H1 (cell line): ENCODE measurements around the gene LRRC17. TPM values are rescaled to one million over a fixed set of nuclear protein-coding genes. Genes with fewer than 3 reads are reported as not detected.

ENCODE experiments used
- CTCF ChIA-PET: fragments of 300-600 bp; sonication (Branson Sonifier 250); formaldehyde crosslinking; loops from one replicate; lab custom pipeline; 2021; ENCODE audit not compliant: partially characterized antibody; lab: Charles Lee
- POLR2A ChIA-PET: fragments of 300-600 bp; sonication (Branson Sonifier 250); formaldehyde crosslinking; loops from one replicate; lab custom pipeline; 2021; ENCODE audit warnings: inconsistent platforms; ENCODE audit not compliant: partially characterized antibody; lab: Charles Lee
- DNase-seq, 2 experiments: peaks; one replicate each; pipeline versions ENCODE4 v3.0.0 to v3.0.0-alpha.2; 2010 to 2022; ENCODE audit warnings: low spot score in 2 of 2, low read depth in 1 of 2, mixed read lengths in 1 of 2
- FAIRE-seq: peaks from 2 replicates; lab custom pipeline; 2011; peaks lifted over from hg19 to GRCh38; lab: Jason Lieb, UNC
- H2AFZ ChIP-seq: 2 replicates; pipeline ENCODE4 v1.8.1; 2012; ENCODE audit warnings: low read length, inconsistent platforms
- H2AK5ac ChIP-seq: 2 replicates; pipeline ENCODE4 v1.6.1; 2013; ENCODE audit warnings: low read depth, low read length
- H2BK120ac ChIP-seq: replicated peaks from 2 replicates; pipeline ENCODE3; 2013; ENCODE audit warnings: low read depth, low read length, inconsistent platforms
- H2BK12ac ChIP-seq: 2 replicates; pipeline ENCODE4 v1.6.1; 2013; ENCODE audit warnings: low read depth, low read length
- H2BK15ac ChIP-seq: 2 replicates; pipeline ENCODE4 v1.6.1; 2013; ENCODE audit warnings: low read length
- H2BK20ac ChIP-seq: 2 replicates; pipeline ENCODE4 v1.6.1; 2013; ENCODE audit warnings: low read length
- H2BK5ac ChIP-seq: 2 replicates; pipeline ENCODE4 v1.6.1; 2013; ENCODE audit warnings: low read depth, low read length
- H3K14ac ChIP-seq: 2 replicates; pipeline ENCODE4 v1.6.1; 2013; ENCODE audit warnings: inconsistent platforms; ENCODE audit not compliant: insufficient read length
- H3K18ac ChIP-seq: 2 replicates; pipeline ENCODE4 v1.6.1; 2013; ENCODE audit warnings: low read length; ENCODE audit errors: extremely low read depth
- H3K23ac ChIP-seq: 2 replicates; pipeline ENCODE4 v1.6.1; 2013; ENCODE audit warnings: inconsistent platforms; ENCODE audit not compliant: insufficient read length
- H3K23me2 ChIP-seq: 2 replicates; pipeline ENCODE4 v1.6.1; 2013; ENCODE audit warnings: low read depth, low read length
- H3K27ac ChIP-seq: 2 replicates; pipeline ENCODE4 v1.6.1; 2011; ENCODE audit warnings: low read depth, low read length, inconsistent platforms
- H3K27me3 ChIP-seq, 4 experiments: replicated peaks in 1 of 4; 1 replicate in 1 of 4; 2 replicates in 3 of 4; pipeline versions ENCODE4 v1.6.1 to v1.8.1; 2011 to 2013; ENCODE audit warnings: low read length in 3 of 4, mild to moderate bottlenecking in 3 of 4, inconsistent platforms in 2 of 4, mixed read lengths in 2 of 4, moderate library complexity in 1 of 4; ENCODE audit not compliant: control insufficient read depth in 3 of 4, insufficient read depth in 3 of 4; ENCODE audit errors: extremely low read depth in 1 of 4
- H3K36me3 ChIP-seq, 4 experiments: 2 replicates each; pipeline versions ENCODE4 v1.6.1 to v1.8.1; 2011 to 2013; ENCODE audit warnings: mild to moderate bottlenecking in 4 of 4, low read length in 3 of 4, moderate library complexity in 2 of 4, control low read depth in 1 of 4, inconsistent platforms in 1 of 4; ENCODE audit not compliant: insufficient read depth in 4 of 4, control insufficient read depth in 2 of 4
- H3K4ac ChIP-seq: replicated peaks from 2 replicates; pipeline ENCODE3; 2013; ENCODE audit warnings: low read length, low read depth, mixed read lengths, inconsistent platforms; ENCODE audit not compliant: insufficient read length
- H3K4me1 ChIP-seq, 4 experiments: replicated peaks in 1 of 4; 1 replicate in 1 of 4; 2 replicates in 3 of 4; pipeline versions ENCODE4 v1.6.1 to v1.8.1; 2011 to 2013; ENCODE audit warnings: low read length in 3 of 4, inconsistent platforms in 2 of 4, mixed read lengths in 1 of 4; ENCODE audit not compliant: insufficient read depth in 4 of 4, control insufficient read depth in 3 of 4
- H3K4me2 ChIP-seq, 2 experiments: 2 replicates each; pipeline versions ENCODE4 v1.6.1 to v1.8.1; 2011 to 2013; ENCODE audit warnings: low read depth in 2 of 2, low read length in 2 of 2, control low read depth in 1 of 2, inconsistent platforms in 1 of 2, mild to moderate bottlenecking in 1 of 2; ENCODE audit not compliant: insufficient read depth in 1 of 2
- H3K4me3 ChIP-seq, 4 experiments: fragments of 200-600, 300-600 bp in 1 of 4; sonication (generic), shearing (Covaris generic), sonication (Bioruptor Twin) in 1 of 4; 2 replicates each; pipeline versions ENCODE4 v1.5.1 to v1.8.1; 2011 to 2016; ENCODE audit warnings: low read length in 4 of 4, low read depth in 3 of 4, control low read depth in 2 of 4, inconsistent platforms in 2 of 4, mild to moderate bottlenecking in 2 of 4, mixed read lengths in 1 of 4, moderate library complexity in 1 of 4; ENCODE audit not compliant: insufficient read depth in 2 of 4; ENCODE audit errors: extremely low read depth in 1 of 4
- H3K56ac ChIP-seq: replicated peaks from 2 replicates; pipeline ENCODE3; 2013; ENCODE audit warnings: low read depth, mild to moderate bottlenecking, mixed read lengths, low read length, inconsistent platforms; ENCODE audit not compliant: insufficient read length
- H3K79me1 ChIP-seq: 2 replicates; pipeline ENCODE4 v1.6.1; 2013; ENCODE audit warnings: low read depth, low read length, control low read depth
- H3K79me2 ChIP-seq, 2 experiments: 2 replicates each; pipeline versions ENCODE4 v1.6.1 to v1.8.1; 2012 to 2013; ENCODE audit warnings: low read length in 2 of 2, mild to moderate bottlenecking in 2 of 2, inconsistent platforms in 1 of 2; ENCODE audit not compliant: insufficient read depth in 2 of 2, control insufficient read depth in 1 of 2
- H3K9ac ChIP-seq, 4 experiments: replicated peaks in 1 of 4; 1 replicate in 1 of 4; 2 replicates in 3 of 4; pipeline versions ENCODE4 v1.6.1 to v1.8.1; 2011 to 2013; ENCODE audit warnings: low read depth in 3 of 4, low read length in 3 of 4, control low read depth in 2 of 4, mild to moderate bottlenecking in 2 of 4, moderate library complexity in 2 of 4, inconsistent platforms in 1 of 4; ENCODE audit errors: extremely low read depth in 1 of 4
- H3K9me3 ChIP-seq, 2 experiments: 2 replicates each; pipeline versions ENCODE4 v1.6.1 to v1.8.1; 2012 to 2013; ENCODE audit warnings: mild to moderate bottlenecking in 2 of 2, moderate library complexity in 2 of 2, control low read depth in 1 of 2, inconsistent platforms in 1 of 2, low read depth in 1 of 2, low read length in 1 of 2, mixed read lengths in 1 of 2; ENCODE audit not compliant: insufficient read depth in 2 of 2
- H4K20me1 ChIP-seq, 2 experiments: replicated peaks in 1 of 2; 2 replicates each; pipeline versions ENCODE3 to v1.8.1; 2011 to 2013; ENCODE audit warnings: inconsistent platforms in 2 of 2, low read length in 2 of 2, mild to moderate bottlenecking in 1 of 2; ENCODE audit not compliant: insufficient read depth in 2 of 2, control insufficient read depth in 1 of 2
- H4K5ac ChIP-seq: 2 replicates; pipeline ENCODE4 v1.6.1; 2013; ENCODE audit warnings: low read length, low read depth, mixed read lengths, inconsistent platforms; ENCODE audit not compliant: insufficient read length
- H4K8ac ChIP-seq: 2 replicates; pipeline ENCODE4 v1.8.0; 2013; ENCODE audit warnings: mild to moderate bottlenecking, moderate library complexity, low read length, inconsistent platforms; ENCODE audit not compliant: insufficient read depth; ENCODE audit errors: extremely low read depth
- H4K91ac ChIP-seq: replicated peaks from 2 replicates; pipeline ENCODE3; 2013; ENCODE audit warnings: low read length, mixed read lengths, inconsistent platforms; ENCODE audit not compliant: insufficient read length
- BACH1 ChIP-seq: IDR thresholded peaks from 2 replicates; pipeline ENCODE4 v1.6.1; 2012; ENCODE audit warnings: low read length, improper control_type of control experiment
- EGR1 ChIP-seq: IDR thresholded peaks from 2 replicates; pipeline ENCODE4 v1.6.1; 2011; ENCODE audit warnings: low read depth, low read length, borderline replicate concordance
- EP300 ChIP-seq, 2 experiments: IDR thresholded peaks; 1 replicate in 1 of 2; 2 replicates in 1 of 2; pipeline ENCODE4 v1.6.1; 2011 to 2012; ENCODE audit warnings: low read depth in 2 of 2, low read length in 2 of 2, mild to moderate bottlenecking in 2 of 2, borderline replicate concordance in 1 of 2, inconsistent platforms in 1 of 2, moderate library complexity in 1 of 2
- FOSL1 ChIP-seq: IDR thresholded peaks from 2 replicates; pipeline ENCODE4 v1.6.1; 2011; ENCODE audit warnings: mild to moderate bottlenecking, low read depth, low read length, moderate library complexity; ENCODE audit not compliant: insufficient read depth
- GABPA ChIP-seq: IDR thresholded peaks from 2 replicates; pipeline ENCODE4 v1.6.1; 2011; ENCODE audit warnings: mild to moderate bottlenecking, low read length, moderate library complexity, borderline replicate concordance; ENCODE audit not compliant: insufficient read depth
- GTF2F1 ChIP-seq: IDR thresholded peaks from 2 replicates; pipeline ENCODE4 v1.6.1; 2012; ENCODE audit warnings: low read depth, low read length, improper control_type of control experiment, borderline replicate concordance
- KDM4A ChIP-seq: IDR thresholded peaks from one replicate; pipeline ENCODE4 v1.7.1; 2012; ENCODE audit warnings: low read depth, mild to moderate bottlenecking, moderate library complexity, low read length, inconsistent platforms; ENCODE audit not compliant: severe bottlenecking
- KDM5A ChIP-seq: fragments of 200-600 bp; IDR thresholded peaks from 2 replicates; pipeline ENCODE4 v1.7.1; 2012; ENCODE audit warnings: mild to moderate bottlenecking, low read length, inconsistent platforms, mixed read lengths
- MAFK ChIP-seq: IDR thresholded peaks from 2 replicates; pipeline ENCODE4 v1.6.1; 2012; ENCODE audit warnings: low read depth, mild to moderate bottlenecking, improper control_type of control experiment, low read length
- RFX5 ChIP-seq: IDR thresholded peaks from 2 replicates; pipeline ENCODE4 v1.6.1; 2011; ENCODE audit warnings: low read depth, low read length, improper control_type of control experiment, borderline replicate concordance
- SIRT6 ChIP-seq: IDR thresholded peaks from one replicate; pipeline ENCODE4 v1.7.1; 2012; ENCODE audit warnings: low read length, inconsistent platforms
- WGBS, 2 experiments: shearing (Covaris generic) in 1 of 2; methylation state at CpG; one replicate each; pipeline versions ENCODE4 v1.1.6 to v1.1.7; 2013 to 2015; ENCODE audit warnings: low lambda C conversion rate in 2 of 2, mixed read lengths in 2 of 2, inconsistent platforms in 1 of 2, low coverage in 1 of 2, missing lambda C conversion rate in 1 of 2; ENCODE audit not compliant: insufficient replicate concordance in 2 of 2, insufficient coverage in 1 of 2, insufficient read length in 1 of 2; ENCODE audit errors: extremely low coverage in 1 of 2, missing lambda C conversion rate in 1 of 2; 5-methylcytosine and 5-hydroxymethylcytosine counted together
- polyA plus RNA-seq, 7 experiments: library from polyadenylated mRNA; depleted of rRNA in 3 of 7; stranded (reverse) in 5 of 7; unstranded in 2 of 7; fragments of >200 nt in 5 of 7; fragments of 200-250 nt in 2 of 7; gene quantifications; 1 replicate in 5 of 7; 2 replicates in 1 of 7; 4 replicates in 1 of 7; pipeline versions ENCODE4 v1.2.1 to v1.2.3, GENCODE V29; 2011 to 2013; ENCODE audit warnings: missing spikeins in 2 of 7, mixed read lengths in 2 of 7
- total RNA-seq: library from RNA; stranded (reverse); fragmentation: NEBNext Ultra II Directional; extraction: Animal tissue kit (Norgen Biotek cat#: 25700); gene quantifications from 2 replicates; pipeline ENCODE4 v1.2.1, GENCODE V29; 2021
- TF ChIP-seq, protein P1 (sequence below): IDR thresholded peaks from 2 replicates; pipeline ENCODE4 v1.6.1; 2011; ENCODE audit warnings: low read depth, mild to moderate bottlenecking, low read length; ENCODE audit not compliant: insufficient read depth
- TF ChIP-seq, protein P2 (sequence below): IDR thresholded peaks from 2 replicates; pipeline ENCODE4 v1.6.1; 2011; ENCODE audit warnings: low read length, improper control_type of control experiment

The LRRC17 gene
- total and polyA plus RNA-seq, 2 of the 8 experiments (the other 6 are each of a cell fraction or from before 2014, with no cell fraction given): 3.0 TPM

DNA sequence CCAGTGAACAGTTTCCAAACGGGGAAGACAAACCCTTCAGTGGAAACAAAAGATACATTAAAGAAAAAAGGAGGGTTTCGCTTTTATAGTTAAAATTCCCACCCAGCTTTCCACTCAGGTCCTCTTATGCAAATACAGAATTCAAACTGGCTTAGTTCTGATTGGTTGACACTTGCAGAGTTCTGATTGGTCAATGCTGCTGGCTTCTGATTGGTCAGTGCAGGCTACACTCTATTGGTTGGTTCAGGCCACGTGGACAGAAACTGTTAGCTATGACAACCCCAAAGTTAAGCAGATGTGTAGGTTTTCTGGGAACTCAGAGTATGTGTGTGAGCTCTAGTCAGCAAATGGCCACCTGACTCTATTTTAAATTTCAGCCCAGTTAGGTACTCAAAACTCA is 81.8 kb downstream of the LRRC17 start:
- CTCF ChIA-PET: no interaction called here
- Histone ChIP-seq H3K79me1 (no peaks in the 10 kb centered on the region), H2BK15ac (no peak overlapping the region), H3K4me2 (no peak overlapping the region), H3K4ac (no peak overlapping the region), H3K9ac (no peak overlapping the region), H3K27ac (no peak overlapping the region), H3K36me3 (no peaks in the 10 kb centered on the region), H2BK120ac (no peak overlapping the region), H3K27me3 (no peaks in the 10 kb centered on the region), H3K14ac (no peak overlapping the region), H3K18ac (no peak overlapping the region), H4K8ac (no peak overlapping the region), H3K56ac (no peak overlapping the region), H4K91ac (no peak overlapping the region), H4K5ac (no peak overlapping the region), H3K23ac (no peak overlapping the region), H3K23me2 (no peaks in the 10 kb centered on the region), H2AK5ac (no peak overlapping the region), H4K20me1 (no peaks in the 10 kb centered on the region), H2BK12ac (no peak overlapping the region), H2AFZ (no peak overlapping the region), H3K79me2 (no peaks in the 10 kb centered on the region), H3K9me3 (peaks cover 0 to 3% of the 10 kb centered on the region in 2 experiments; a peak in 2 of 4 replicates), H3K4me3 (no peak overlapping the region), H2BK5ac (no peak overlapping the region), H2BK20ac (no peak overlapping the region), H3K4me1 (no peaks in the 10 kb centered on the region)
- POLR2A ChIA-PET: no interaction called here
- no peak for DNase-seq
- WGBS, 2 experiments: 88% methylated on average over 3 of the region's 3 CpGs; no CpG with 5 or more reads in 1 of the 2 experiments
- no peak for FAIRE-seq
- no peak for TF ChIP-seq EGR1
- TF ChIP-seq SIRT6: no peak
- no peak for TF ChIP-seq FOSL1
- TF ChIP-seq RFX5: no peak
- no peak for TF ChIP-seq BACH1
- TF ChIP-seq KDM4A: no peak
- TF ChIP-seq, protein P1, sequence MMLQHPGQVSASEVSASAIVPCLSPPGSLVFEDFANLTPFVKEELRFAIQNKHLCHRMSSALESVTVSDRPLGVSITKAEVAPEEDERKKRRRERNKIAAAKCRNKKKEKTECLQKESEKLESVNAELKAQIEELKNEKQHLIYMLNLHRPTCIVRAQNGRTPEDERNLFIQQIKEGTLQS: no peak
- TF ChIP-seq, protein P2, sequence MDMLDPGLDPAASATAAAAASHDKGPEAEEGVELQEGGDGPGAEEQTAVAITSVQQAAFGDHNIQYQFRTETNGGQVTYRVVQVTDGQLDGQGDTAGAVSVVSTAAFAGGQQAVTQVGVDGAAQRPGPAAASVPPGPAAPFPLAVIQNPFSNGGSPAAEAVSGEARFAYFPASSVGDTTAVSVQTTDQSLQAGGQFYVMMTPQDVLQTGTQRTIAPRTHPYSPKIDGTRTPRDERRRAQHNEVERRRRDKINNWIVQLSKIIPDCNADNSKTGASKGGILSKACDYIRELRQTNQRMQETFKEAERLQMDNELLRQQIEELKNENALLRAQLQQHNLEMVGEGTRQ: no peak
- no peak for TF ChIP-seq GTF2F1
- no peak for TF ChIP-seq EP300 (IDR thresholded peaks at IDR 0.05; ENCODE audit: borderline replicate concordance in 1 of 2, low read depth in 2 of 2, low read length in 2 of 2)
- no peak for TF ChIP-seq MAFK
- TF ChIP-seq KDM5A: no peak
- TF ChIP-seq GABPA: no peak
